Left renal cortex interstitium (tissue), 4 donors: ENCODE data around the gene FAM174A. TPM values are rescaled to one million over a fixed set of nuclear protein-coding genes. Genes with fewer than 3 reads are reported as not detected.
"Not testable (repeated sequence)": the region's sequence is repeated elsewhere in the genome, so short reads cannot be mapped to it uniquely, and the experiment has no call there.

Experiments used
- DNase-seq, 4 donors: peaks; one replicate each; pipeline ENCODE4 v3.0.0-alpha.2; 2013; ENCODE audit warnings: low read depth in 4 of 4, low spot score in 2 of 4, missing footprints in 1 of 4
- polyA plus RNA-seq, 4 donors: library from polyadenylated mRNA; unstranded; fragments of 120-200 nt; gene quantifications; one replicate each; pipeline ENCODE4 v1.2.1, GENCODE V29; 2013; ENCODE audit not compliant: insufficient read length in 4 of 4

Gene FAM174A
- polyA plus RNA-seq, 4 donors: 21.1 to 29.5 (median 26.8) TPM

DNA sequence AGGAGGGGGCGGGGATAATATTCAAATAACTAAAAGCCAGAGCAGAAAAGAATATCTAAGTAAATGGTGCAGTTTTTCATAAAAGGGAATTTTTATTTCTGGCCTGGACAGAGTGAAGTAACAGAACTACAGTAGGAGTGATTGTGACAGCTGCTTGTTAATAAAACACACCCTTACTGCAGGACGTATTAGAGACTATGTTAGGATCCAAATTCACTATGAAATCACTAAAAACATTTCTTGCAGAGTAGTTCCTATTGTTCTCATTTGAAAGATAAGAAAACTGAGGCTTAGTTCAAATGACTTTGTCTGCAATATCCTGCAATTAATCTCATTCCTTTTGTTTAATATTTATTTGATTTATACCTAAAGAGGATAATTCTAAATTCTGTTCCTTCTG, 39.5 kb downstream of the FAM174A start:
- DNase-seq: no peak

DNA sequence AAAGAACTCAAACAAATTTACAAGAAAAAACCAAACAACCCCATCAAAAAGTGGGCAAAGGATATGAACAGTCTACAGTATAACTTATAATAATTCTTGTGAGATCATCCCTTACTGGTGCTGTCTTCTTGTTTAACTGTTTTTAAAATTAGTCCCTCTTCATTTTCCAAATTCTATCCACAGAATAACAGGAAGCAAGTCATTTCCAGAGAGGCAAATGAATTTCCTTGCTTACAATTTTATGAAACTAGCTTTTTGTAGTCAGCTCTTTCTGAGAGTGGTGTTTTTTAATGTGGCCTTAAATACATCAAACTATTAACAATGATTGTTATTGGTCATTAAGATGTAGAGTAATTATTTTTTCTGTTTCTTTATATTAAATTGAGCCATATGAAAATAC, 40.6 kb downstream of the FAM174A start:
- DNase-seq: no peak

DNA sequence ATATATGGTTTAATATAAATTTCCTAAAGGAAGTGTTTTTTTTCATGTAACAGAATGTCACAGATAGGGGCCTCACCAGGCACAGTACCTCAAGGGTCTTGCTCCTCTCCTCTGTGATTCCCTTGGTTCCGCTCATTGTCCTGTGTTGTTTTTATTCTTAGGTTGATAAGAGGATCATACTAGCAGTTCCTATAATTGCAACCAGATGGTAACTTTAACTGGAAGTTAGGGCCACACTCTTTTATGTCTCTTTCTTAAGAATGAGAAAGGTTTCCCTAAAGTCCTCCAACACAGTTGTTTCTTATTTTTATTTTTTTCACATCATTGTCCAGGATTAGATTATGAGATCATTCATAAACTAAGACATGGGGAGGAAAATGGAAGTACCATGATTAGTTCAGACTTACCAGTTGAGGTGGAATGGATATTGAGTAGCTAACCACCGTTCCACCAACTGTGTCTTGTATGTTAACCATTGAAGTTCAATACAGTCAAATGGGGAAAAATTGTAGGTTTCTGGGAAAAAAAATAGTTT, 41.1 kb downstream of the FAM174A start:
- no peak for DNase-seq

DNA sequence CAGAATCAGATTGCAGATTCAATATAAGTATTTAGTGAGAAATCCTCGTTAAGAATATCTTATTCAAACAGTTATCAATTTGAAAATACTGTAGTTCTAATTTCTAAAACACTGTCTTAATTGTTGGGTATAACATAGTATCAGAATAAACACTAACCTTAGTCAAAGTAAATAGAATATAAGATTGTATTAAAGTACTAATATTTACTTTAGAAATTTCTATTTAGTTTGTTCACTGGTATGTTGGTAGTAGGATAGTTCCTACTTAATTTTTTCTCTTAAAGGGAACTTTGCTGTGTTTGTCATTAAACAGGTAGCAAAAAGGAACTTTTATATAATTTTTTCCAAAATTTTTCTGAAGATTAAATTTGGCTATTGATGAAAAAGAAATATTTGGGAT, 42.3 kb downstream of the FAM174A start:
- DNase-seq: no peak

DNA sequence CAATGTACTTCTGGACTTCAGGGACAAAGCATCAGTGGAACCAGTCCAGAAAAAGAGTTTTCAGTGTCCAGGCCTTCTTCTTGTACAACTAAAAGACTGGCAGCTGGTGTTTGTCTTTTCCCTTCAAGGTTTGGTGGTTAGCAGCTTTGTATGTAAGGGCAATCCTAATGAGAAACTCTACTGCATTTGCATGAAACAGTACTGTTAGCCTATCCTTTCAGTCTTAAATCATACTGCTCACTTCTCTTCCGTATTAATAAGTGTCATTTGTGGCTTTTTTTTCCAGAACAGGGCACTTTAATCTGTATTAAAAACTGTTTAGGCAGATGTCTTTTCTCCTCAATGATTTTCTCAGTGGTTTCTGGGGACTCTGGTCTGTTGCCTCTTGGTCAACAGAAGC, 48.9 kb downstream of the FAM174A start:
- no peak for DNase-seq

DNA sequence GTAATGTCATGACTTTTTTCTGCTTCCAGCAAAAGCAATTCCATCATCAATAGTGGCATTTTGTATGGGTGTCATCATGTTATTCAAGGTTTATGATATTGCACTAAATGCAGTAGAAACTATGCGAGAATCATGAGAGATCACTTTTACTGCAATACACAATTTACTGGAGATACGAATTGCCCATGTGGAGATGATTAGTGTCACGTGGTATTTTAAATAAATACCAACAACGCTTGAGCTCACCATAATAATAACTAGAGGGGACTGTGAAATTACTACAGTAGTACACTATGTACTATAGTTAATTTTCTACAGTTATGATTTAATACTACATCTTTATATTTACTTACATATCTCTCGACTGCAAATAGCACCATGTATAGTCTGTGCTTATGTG, 49.7 kb downstream of the FAM174A start:
- no peak for DNase-seq

DNA sequence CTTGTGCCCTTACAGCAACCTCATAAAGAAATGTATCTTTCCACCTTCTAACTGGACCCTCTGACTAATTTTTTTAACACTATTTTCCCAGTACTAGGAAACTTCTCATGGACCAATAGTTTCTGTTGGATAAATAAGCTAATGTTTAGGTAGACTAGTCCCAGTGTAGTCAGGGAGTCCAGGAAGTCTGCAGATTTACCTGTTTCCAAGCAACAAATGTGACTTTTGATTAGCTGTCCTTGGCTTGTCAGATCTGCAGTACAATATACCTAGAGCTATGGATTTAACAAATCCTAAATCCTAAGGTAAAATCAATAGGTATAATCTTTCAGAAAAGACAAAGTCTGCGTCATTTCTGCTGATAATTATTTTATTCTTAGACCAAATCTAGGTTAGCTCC, 55.7 kb downstream of the FAM174A start:
- no peak for DNase-seq

DNA sequence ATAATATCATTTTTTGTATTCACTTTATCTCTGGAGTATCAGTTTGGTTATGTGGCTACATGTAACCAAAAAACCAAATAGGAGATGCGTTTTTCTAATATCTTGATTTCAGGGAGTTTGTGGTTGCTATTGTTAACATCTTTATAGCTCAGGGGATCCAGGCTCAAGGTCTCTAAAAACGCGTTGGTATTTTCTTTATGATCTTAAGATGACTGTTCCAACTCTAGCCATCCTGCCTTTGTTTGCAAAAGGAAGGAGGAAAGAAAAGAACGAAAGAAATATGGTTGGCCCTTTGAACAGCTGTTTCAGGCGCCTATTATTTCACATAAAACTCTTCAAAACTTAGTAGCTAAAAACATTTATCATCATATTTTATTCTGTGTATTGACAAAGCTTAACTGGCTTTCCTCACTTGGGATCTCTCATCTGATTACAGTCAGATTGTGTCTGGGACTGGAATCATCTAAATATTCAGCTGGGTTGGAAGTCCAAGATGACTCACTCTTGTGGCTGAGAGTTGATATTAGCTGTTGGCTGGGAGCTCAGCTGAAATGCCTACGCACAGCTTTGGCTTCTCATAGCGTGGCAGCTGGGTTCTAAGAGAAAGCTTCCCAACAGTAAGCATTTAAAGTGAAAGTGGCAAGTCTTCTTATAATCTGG, 60.1 kb downstream of the FAM174A start:
- DNase-seq: no peak

DNA sequence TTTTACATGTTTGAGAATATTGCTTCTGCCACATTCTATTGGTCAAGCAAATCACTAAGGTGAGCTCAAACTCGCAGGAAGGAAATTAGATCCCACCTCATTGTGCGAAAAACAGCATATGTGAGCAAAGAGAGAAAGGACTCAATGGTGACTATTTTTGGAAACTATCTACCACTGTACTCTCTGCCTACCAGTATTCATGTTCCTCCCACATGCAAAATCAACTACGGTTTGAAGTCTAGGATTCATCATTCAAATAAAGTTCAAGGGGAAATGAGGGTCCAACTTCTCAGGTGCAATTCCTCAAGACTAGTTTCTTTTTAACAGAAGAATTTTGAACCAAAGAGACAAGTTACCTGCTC, 60.6 kb downstream of the FAM174A start:
- no peak for DNase-seq

DNA sequence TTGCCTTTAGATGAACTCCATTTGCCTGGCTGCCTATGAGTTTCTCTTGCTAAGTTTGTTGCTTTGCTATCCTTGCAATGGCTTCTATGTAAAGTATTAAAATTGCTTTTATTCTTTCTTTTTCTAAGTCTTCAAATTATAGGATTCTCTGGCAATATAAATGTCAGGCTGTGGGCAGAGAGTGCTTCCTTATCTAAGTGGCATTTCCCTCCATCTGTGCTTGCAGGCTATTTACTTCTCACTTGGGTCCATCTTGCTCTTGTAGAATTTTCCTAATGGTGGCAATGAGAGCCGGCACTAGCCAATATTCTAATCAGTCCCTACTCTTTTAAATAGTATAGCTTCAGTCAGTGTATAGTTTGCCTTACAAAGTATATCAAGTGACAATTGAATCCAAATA, 63.3 kb downstream of the FAM174A start:
- no peak for DNase-seq

DNA sequence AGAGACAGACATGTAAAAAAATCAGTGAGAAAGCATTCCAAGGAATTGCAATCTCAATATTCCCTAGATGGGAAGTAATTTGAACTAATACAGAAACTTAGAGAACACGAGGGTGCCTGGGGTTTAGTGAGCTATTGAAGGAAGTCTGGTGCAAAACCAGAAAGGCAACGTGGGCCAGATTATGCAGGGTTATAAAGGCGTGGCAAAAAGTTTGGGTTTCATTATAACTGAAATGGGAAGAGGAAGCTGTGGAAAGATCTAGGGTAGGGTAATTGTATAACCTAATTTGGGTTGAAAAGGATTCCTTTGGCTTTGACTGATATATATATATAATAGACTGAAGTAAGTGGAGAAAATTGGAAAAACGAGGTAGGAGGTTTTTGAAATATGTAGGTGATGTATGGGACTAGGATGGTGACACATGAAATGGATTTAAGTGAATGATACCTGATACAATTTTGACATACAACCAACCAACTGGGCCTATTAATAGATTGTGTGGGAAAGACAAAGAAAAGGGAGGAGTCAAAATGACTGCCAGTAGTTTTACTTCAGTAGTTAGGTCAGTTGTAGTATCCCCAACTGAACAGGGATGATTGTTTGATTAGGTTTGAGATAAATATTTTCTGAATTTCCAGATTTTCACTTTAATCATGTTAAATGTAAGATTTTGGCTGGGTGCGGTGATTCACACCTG, 65.3 kb downstream of the FAM174A start:
- DNase-seq: no peak

DNA sequence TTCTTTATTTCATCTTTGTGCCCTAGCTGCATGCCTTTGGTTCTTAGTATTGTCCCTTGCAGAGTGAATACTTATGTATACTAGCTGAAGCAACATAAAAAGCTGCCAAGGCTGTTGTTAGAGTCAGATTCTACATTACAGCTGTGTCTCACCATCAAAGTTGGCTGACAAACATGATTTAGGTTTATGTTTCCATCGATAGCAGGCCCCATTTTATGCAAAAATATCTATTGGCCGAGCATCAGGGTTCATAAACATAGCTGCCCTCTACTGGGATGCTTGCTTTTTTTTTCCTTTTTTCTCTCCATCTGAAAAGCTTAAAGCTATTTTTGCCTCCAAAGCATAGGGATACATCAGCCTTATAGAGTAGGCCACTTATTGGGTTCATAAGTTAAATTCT, 68.0 kb downstream of the FAM174A start:
- DNase-seq: no peak

DNA sequence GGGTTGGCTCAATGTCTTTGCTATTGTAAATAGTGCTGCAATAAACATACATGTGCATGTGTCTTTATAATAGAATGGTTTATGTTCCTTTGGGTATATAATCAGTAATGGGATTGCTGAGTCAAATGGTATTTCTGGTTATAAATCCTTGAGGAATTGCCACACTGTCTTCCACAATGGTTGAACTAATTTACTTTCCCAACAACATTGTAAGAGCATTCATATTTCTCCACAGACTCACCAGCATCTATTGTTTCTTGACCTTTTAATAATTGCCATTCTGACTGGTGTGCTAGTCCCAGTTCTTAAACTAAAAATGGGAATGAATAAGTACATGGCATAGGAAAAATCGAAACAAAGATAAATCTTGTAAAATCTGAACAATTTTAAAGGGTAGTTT, 68.8 kb downstream of the FAM174A start:
- DNase-seq: not testable (repeated sequence)

DNA sequence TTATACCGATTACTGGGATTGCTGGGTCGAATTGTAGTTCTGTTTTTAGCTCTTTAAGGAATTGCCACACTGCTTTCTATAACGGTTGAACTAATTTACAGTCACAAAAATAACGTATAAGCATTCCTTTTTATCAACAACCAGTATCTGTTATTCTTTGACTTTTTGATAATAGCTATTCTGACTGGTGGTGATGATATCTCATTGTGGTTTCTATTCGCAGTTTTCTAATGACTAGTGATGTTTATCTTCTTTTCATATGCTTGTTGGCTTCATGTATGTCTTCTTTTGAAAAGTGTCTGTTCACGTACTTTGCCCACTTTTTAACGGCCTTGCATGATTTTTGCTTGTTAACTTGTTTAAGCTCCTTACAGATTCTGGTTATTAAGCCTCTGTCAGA, 74.4 kb downstream of the FAM174A start:
- no peak for DNase-seq

DNA sequence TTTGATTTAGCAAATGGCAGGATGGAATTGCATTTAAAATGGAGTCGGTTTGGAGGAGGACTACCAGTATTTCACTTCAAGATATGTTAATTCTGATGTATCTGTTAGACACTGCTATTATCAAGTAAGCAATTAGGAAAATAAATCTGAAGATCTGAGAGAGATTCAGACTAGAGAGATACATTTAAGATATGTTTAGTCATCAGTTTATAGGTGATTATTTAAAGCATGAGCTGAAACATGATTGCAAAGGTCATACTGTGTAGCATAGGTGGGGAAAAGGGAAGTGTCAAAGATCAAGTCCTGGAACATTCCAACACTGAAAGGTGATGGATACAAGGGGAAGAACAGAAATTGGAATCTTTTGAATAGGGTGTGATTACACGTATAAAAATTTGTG, 79.1 kb downstream of the FAM174A start:
- no peak for DNase-seq

DNA sequence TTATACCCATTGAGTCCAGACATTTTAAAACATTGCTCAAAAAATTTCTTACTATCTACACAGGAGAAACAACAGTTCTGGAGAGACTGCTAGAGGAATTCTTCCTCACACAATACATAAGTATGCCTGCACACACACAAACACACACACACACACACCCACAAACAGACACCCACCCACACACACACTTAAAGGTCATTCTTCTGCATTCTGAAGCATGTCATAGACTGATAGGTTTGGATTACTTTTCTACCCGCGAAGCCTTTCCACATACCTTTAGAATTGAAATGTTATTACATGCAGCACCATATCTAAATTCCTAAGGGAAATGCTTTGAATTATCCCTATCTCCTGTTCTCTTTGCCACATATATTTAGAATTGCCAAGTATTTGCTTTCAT, 80.2 kb downstream of the FAM174A start:
- DNase-seq: no peak

DNA sequence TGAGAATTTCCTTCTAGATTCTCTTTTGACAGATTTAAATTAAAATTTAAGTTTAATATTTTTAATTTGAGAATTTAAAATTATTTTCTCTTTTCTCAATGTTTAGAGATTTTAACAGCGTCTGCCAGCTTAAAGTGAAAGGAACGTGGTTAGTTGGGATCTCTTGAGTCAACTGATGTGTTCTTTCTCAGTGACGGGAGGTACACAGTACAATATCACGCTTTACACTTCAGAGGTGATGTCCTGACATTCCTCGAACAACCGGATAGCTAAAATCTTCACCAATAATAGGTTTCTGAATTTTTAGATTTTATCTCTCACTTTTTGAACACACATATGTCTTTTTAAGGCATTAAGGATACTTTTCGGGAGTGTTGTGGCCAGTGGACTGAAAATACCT, 81.1 kb downstream of the FAM174A start:
- no peak for DNase-seq

DNA sequence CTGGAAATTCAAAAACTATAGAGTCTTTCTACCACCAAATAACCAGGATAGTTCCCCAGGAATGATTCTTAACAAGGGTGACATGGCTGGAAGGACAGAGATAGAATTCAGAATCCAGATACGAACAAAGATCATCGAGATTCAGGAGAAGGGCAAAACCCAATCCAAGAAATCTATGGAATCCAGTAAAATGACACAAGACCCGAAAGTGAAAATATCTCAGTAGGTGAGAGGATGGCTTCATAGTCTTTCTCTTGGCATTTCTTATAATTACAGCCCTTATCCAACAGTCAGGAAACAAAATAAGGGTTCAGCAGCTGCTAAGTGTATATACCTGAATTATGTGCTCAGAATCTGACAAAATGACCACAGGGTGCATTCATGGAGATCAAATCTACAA, 81.8 kb downstream of the FAM174A start:
- DNase-seq: no peak

DNA sequence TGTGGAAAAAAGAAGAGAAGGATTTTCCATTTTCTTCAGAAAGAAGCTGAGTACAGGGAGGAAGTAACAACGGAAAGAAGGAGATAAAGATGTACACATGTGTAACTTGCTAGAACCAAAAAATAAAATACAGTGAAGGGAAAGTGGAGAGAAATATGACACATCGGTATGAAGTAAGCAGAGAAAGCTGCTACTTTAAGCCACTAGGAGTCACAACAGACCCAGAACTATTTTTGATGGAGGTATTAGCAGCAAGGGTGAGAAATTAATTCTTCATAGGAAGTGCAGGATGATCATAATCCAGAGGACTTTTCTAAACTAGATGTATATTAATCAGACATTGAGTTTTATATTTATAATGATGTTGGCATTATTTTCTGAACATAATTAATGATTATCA, 88.5 kb downstream of the FAM174A start:
- no peak for DNase-seq

DNA sequence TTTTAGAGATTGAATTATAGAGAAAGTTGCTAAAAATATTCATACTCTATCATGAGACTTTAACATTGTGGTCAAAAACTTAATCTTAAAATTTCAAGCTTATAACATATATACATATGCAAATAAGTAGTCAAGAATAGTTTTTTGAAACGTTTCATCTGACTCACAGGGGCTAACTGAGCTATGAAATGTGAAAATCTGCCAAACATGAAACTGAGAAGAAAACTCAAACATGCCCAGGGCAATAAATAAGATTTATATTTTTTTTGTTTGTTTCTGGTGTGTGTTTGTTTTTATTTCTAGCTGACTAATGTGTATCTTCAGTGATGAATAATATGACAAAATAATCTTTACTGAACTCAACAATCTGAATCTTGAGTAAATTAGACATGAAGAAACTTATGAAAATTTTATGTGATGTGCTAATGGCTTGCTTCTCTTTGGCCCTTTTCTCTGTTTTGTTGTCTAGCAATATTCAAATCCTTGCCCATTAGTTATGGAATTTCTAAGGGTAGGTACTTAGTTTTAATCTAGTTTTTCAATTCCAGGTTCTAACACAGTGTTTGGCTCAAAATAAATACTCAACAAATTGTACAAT, 99.9 kb downstream of the FAM174A start:
- DNase-seq: no peak
